Heart left ventricle (tissue), 16 donors: ENCODE results near the gene CYP4F22. TPM values are rescaled to one million over a fixed set of nuclear protein-coding genes. Genes with fewer than 3 reads are reported as not detected.

Experiments used
- ATAC-seq, 4 donors: fragments of 200-7000 bp; cut with Tn5 transposase; one replicate each; pipeline ENCODE4 v1.9.1; 2020 to 2022; ENCODE audit warnings: moderate library complexity in 4 of 4, mild to moderate bottlenecking in 3 of 4, moderate number of reproducible peaks in 1 of 4
- DNase-seq, 5 donors: peaks; one replicate each; pipeline ENCODE4 v3.0.0-alpha.2; 2020
- H3K27ac ChIP-seq, 12 donors: fragments of 200-600 bp; sonication (generic) in 4 of 12; one replicate each; pipeline versions ENCODE4 v1.5.0 to v1.8.0; 2016 to 2022; ENCODE audit warnings: mild to moderate bottlenecking in 2 of 12
- H3K27me3 ChIP-seq, 9 donors: fragments of 200-600 bp; sonication (generic) in 2 of 9; one replicate each; pipeline versions ENCODE4 v1.5.1 to v1.8.0; 2016 to 2022; ENCODE audit warnings: mild to moderate bottlenecking in 3 of 9
- H3K36me3 ChIP-seq, 9 donors: fragments of 200-600 bp; sonication (generic) in 2 of 9; one replicate each; pipeline versions ENCODE4 v1.5.0 to v1.8.0; 2018 to 2022; ENCODE audit warnings: mild to moderate bottlenecking in 2 of 9
- H3K4me1 ChIP-seq, 12 donors: fragments of 200-600 bp; sonication (generic) in 4 of 12; one replicate each; pipeline versions ENCODE4 v1.5.0 to v1.8.0; 2016 to 2022; ENCODE audit warnings: mild to moderate bottlenecking in 3 of 12
- H3K4me3 ChIP-seq, 12 donors: fragments of 200-600 bp; sonication (generic) in 4 of 12; one replicate each; pipeline versions ENCODE4 v1.5.0 to v1.8.0; 2017 to 2022; ENCODE audit warnings: mild to moderate bottlenecking in 9 of 12, moderate library complexity in 4 of 12
- H3K9me3 ChIP-seq, 12 donors: fragments of 200-600 bp; sonication (generic) in 4 of 12; one replicate each; pipeline versions ENCODE4 v1.5.0 to v1.8.0; 2016 to 2022; ENCODE audit warnings: mild to moderate bottlenecking in 1 of 12
- CTCF ChIP-seq, 12 donors: fragments of 200-600 bp; sonication (generic) in 4 of 12; IDR thresholded peaks; one replicate each; pipeline versions ENCODE4 v1.5.0 to v1.8.0; 2018 to 2022; ENCODE audit warnings: antibody characterized with exemption in 12 of 12, mild to moderate bottlenecking in 5 of 12
- POLR2A ChIP-seq, 2 donors: fragments of 450-650 bp; IDR thresholded peaks; one replicate each; pipeline ENCODE4 v1.6.1; 2017; ENCODE audit warnings: antibody characterized with exemption in 2 of 2, mild to moderate bottlenecking in 2 of 2, moderate library complexity in 2 of 2
- WGBS, 4 donors: extraction: QIAGEN DNeasy Blood & Tissue Kit in 2 of 4; methylation state at CpG; one replicate each; pipeline versions ENCODE4 v1.1.5 to v1.1.7; 2013 to 2018; 5-methylcytosine and 5-hydroxymethylcytosine counted together
- intact Hi-C, 10 donors: fragments of 100-400 bp; cut with DNase I; formaldehyde crosslinking; loops; one replicate each; pipeline versions ENCODE4 v1.11.1 to v1.14.2; 2022
- polyA plus RNA-seq, 2 donors: library from polyadenylated mRNA; stranded (reverse); fragments of 200-250 nt; gene quantifications; one replicate each; pipeline ENCODE4 v1.2.3, GENCODE V29; 2013
- total RNA-seq, 9 donors: library from RNA; depleted of rRNA in 2 of 9; stranded (reverse); fragments of >200 nt in 2 of 9; fragmentation: NEBNext Ultra II Directional in 3 of 9; extraction: Animal tissue kit (Norgen Biotek cat#: 25700) in 3 of 9; gene quantifications; one replicate each; pipeline versions ENCODE4 v1.1.0 to v1.2.4, GENCODE V29; 2016 to 2023
- donor health status: ischemic (EF 13 %, LVEDD 7.1; RV severe dilation, severe dysfunction).
- donor health status: healthy with polysubstance abuse.
- donor health status: DM: no; HTN: yes; CAD: no.
- donor health status: DM: no; HTN: no; CAD: no.
- donor health status: ischemic (EF 25% LVEDD 6.9; RV normal size, moderate dysfunction).
- donor health status: ischemic (EF 25% LVEDD 5.7; RV mildly dilated, moderate dysfunction).
- donor health status: healthy.
- donor health status: DM: yes; HTN: yes; CAD: no.
- donor health status: ischemic (EF 35%, LVEDD 5.7; RV mildly dilated, moderate dysfunction).
- donor health status: nonischemic (EF 11% LVEDD 7.7; RV severe dilation, severe dysfunction).
- donor health status: DM: yes; HTN: yes; CAD: no.
- donor health status: PGD.
- donor health status: ischemic (EF 29% LVEDD 5.4; RV normal size, mild dysfunction).
- donor health status: nonischemic (EF 23%, LVEDD 6.1; RV moderate dilation, normal function).

CYP4F22 gene
- total and polyA plus RNA-seq, 11 donors = 0.29 TPM; not detected in 10

DNA sequence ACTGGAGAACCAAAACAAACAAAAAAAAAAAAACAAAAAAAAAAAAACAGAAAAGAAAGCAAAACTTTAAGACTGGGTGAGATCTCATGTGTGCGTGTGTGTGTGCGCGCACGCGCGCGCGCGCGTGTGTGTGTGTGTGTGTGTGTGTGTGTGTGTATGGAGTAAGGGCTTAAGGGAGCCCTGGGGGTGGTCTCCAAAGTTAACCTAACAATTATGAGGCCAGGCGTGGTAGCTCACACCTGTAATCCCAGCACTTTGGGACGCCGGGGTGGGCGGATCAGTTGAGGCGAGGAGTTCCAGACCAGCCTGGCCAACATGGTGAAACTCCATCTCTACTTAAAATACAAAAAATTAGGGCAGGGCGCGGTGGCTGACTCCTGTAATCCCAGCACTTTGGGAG is 46.7 kb downstream of the CYP4F22 start:
- H3K4me3 ChIP-seq = no peak overlapping the region
- H3K4me1 ChIP-seq = peaks cover 0 to 22% (median 14%) of the 10 kb centered on the region in 12 donors
- H3K9me3 ChIP-seq = no peaks in the 10 kb centered on the region
- no peak for TF ChIP-seq POLR2A (IDR thresholded peaks at IDR 0.05)
- TF ChIP-seq CTCF (IDR thresholded peaks at IDR 0.05) = no peak
- peaks cover 6 to 41% (median 14%) of the 10 kb centered on the region in 9 donors for H3K27me3 ChIP-seq
- no peak for DNase-seq
- intact Hi-C loops = loop anchor here in 9 of 10 donors (2.0 to 10.0 kb wide), 12 partner anchors 70 to 463 kb away; partner anchors contain the start of gene PGLYRP2 (in 1 of the 9)
- no peak for ATAC-seq
- WGBS, 4 donors = 50 to 73% (median 56%) methylated on average over 17 of the region's 17 CpGs
- no peak overlapping the region for H3K27ac ChIP-seq
- H3K36me3 ChIP-seq = no peaks in the 10 kb centered on the region

DNA sequence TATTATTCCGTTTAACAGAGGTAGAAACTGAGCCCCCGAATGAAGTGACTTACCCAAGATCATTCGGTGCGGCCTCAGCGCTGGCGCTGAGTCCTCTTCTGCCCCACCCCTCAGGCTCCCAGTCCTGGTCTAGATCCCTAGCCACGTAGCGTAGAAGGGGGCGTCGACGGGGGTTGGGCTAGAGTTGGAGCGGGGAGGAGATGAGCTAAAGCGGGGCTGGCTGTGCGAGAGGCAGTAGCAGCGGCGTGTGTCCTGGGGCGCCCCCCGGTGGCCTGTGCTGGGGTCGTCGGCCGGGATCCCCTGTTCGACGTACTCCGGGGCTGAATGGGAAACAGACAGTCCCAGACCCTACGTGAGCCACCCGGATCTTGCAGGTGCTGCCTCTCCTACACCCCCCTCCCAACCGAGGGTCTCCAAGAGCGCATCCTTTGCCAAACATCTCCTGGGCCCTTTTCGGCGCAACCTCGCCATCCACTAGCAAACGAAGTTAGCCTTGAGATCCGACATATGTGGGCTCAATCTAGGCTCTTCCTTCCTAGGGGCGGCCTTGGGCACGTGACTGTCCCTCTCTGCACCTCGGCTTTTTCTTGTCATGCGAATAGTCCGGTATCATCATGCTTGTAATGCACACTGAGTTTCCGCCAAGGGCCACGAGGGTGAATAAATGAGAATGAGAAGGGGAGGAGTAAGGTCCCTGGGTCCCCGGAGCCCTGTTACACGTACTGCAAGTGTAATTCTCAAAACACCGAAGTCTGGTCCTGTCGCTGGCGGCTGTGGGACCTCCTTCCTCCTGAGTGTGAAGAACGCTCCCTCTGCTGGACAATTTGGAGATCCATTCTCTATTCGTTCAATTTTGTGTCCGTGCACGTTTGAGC is 47.7 kb downstream of the CYP4F22 start:
- Histone ChIP-seq H3K36me3 (no peaks in the 10 kb centered on the region), H3K4me3 (peak overlapping the region in 9 of 12 donors; percentile 23 to 49 (median 37)), H3K9me3 (no peaks in the 10 kb centered on the region), H3K4me1 (peaks cover 0 to 18% (median 12%) of the 10 kb centered on the region in 12 donors), H3K27me3 (peaks cover 0 to 40% (median 9%) of the 10 kb centered on the region in 9 donors), H3K27ac (peak overlapping the region in 3 of 12 donors; percentile 12 to 31 (median 26))
- ATAC-seq (peak; percentile 84 to 97 (median 95)), DNase-seq (peak; percentile 86 to 95 (median 91))
- intact Hi-C loops = loop anchor here (1.0 to 10.0 kb wide), 17 partner anchors 71 to 465 kb away; partner anchors contain the start of gene PGLYRP2 (in 1 of the 10)
- WGBS, 4 donors = 1 to 3% (median 1%) methylated on average over 36 to 49 of the region's 49 CpGs
- TF ChIP-seq POLR2A (IDR thresholded peaks at IDR 0.05) (no peak), CTCF (IDR thresholded peaks at IDR 0.05) (peak; percentile 66 to 85 (median 76))

DNA sequence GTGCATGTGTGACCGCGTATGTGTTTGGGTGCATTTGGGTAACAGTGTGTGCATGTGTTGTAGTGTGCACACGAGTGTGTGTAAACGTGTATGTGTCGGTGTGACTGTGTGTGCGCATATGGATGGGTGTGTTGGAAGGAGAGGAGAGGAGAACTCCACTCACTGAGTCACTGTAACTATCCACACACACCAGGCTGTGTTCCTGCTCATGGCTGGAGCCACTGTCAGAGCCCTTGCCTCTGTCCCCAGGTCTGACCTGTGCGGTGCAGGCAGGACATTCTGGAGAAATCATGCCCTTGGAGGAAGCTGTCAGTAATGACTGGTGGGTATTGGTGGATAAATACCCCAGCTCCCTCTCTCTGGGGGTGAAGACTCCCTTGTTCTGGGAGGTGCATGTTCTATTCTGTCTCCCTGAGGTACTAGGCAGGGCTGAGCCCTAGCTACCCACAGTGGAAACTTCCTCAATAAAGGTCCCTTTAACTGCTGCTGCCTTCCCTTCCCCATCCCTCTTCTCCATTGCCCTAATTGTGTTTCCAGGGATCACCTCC is 48.4 kb downstream of the CYP4F22 start:
- no peak for TF ChIP-seq POLR2A (IDR thresholded peaks at IDR 0.05)
- TF ChIP-seq CTCF (IDR thresholded peaks at IDR 0.05) = no peak
- Histone ChIP-seq H3K4me3 (no peak overlapping the region), H3K9me3 (no peaks in the 10 kb centered on the region), H3K27me3 (peaks cover 0 to 40% (median 10%) of the 10 kb centered on the region in 9 donors), H3K36me3 (no peaks in the 10 kb centered on the region), H3K4me1 (peaks cover 0 to 11% (median 9%) of the 10 kb centered on the region in 12 donors), H3K27ac (no peak overlapping the region)
- intact Hi-C loops = loop anchor here (1.0 to 10.0 kb wide), 16 partner anchors 72 to 466 kb away; partner anchors contain the start of gene PGLYRP2 (in 1 of the 10)
- DNase-seq (no peak), ATAC-seq (peak in 1 of 4 donors; percentile 11)
- WGBS, 4 donors = 0 to 4% (median 2%) methylated on average over 7 of the region's 7 CpGs

DNA sequence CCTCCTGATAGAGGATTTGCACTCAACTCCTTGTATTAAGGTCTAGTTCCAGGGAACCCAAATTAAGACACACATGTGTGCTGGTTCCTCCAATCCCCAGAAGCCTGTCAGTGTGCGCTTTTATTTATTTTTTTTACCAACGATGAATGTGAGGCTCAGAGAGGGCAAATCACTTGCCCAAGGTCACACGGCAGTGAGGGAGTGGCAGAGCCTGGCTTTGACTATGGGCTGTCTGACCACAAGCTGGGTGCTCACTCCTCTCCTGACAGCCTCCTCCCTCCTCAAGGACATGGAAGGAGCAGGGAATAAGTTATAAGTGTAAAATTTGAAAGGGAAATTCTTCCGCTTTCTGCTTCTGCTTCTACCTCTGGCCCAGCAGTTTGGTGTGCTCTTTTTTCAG is 48.9 kb downstream of the CYP4F22 start:
- Histone ChIP-seq H3K4me1 (peaks cover 0 to 11% (median 9%) of the 10 kb centered on the region in 12 donors), H3K9me3 (no peaks in the 10 kb centered on the region), H3K27me3 (peaks cover 0 to 40% (median 10%) of the 10 kb centered on the region in 9 donors), H3K27ac (no peak overlapping the region), H3K36me3 (no peaks in the 10 kb centered on the region), H3K4me3 (no peak overlapping the region)
- DNase-seq (no peak), ATAC-seq (no peak)
- 75 to 88% (median 81%) methylated on average over 4 of the region's 4 CpGs for WGBS, 4 donors
- TF ChIP-seq CTCF (IDR thresholded peaks at IDR 0.05) (no peak), POLR2A (IDR thresholded peaks at IDR 0.05) (no peak)
- intact Hi-C loops = loop anchor here (2.0 to 10.0 kb wide), 15 partner anchors 72 to 466 kb away; partner anchors contain the start of gene PGLYRP2 (in 1 of the 10)
